Keratinocyte (primary cell): ENCODE measurements around the gene FBLN1. TPM values are rescaled to one million over a fixed set of nuclear protein-coding genes. Genes with fewer than 3 reads are reported as not detected.

Experiments used
- DNase-seq: peaks from one replicate; pipeline ENCODE4 v3.0.0-alpha.2; 2011; ENCODE audit warnings: low read depth, missing footprints, low spot score
- FAIRE-seq: peaks from 2 replicates; lab custom pipeline; 2011; peaks lifted over from hg19 to GRCh38; lab: Jason Lieb, UNC
- H2AFZ ChIP-seq: 2 replicates; pipeline ENCODE4 v1.6.0; 2012; ENCODE audit warnings: low read length, control low read depth, inconsistent platforms; ENCODE audit not compliant: control insufficient read depth
- H3K27ac ChIP-seq: 2 replicates; pipeline ENCODE4 v1.5.1; 2011; ENCODE audit warnings: low read length; ENCODE audit not compliant: control insufficient read depth, insufficient read depth
- H3K27me3 ChIP-seq: 3 replicates; pipeline ENCODE4 v1.6.0; 2011; ENCODE audit warnings: low read length; ENCODE audit not compliant: control insufficient read depth, insufficient read depth; ENCODE audit errors: extremely low read depth
- H3K36me3 ChIP-seq, 2 experiments: 2 replicates in 1 of 2; 3 replicates in 1 of 2; pipeline ENCODE4 v1.5.1; 2011; ENCODE audit warnings: low read length in 2 of 2, mild to moderate bottlenecking in 1 of 2; ENCODE audit not compliant: control insufficient read depth in 2 of 2, insufficient read depth in 2 of 2; ENCODE audit errors: extremely low read depth in 1 of 2
- H3K4me1 ChIP-seq: 3 replicates; pipeline ENCODE4 v1.5.1; 2011; ENCODE audit warnings: low read length; ENCODE audit not compliant: control insufficient read depth, insufficient read depth; ENCODE audit errors: extremely low read depth
- H3K4me2 ChIP-seq: 3 replicates; pipeline ENCODE4 v1.6.0; 2011; ENCODE audit warnings: low read depth, low read length; ENCODE audit not compliant: control insufficient read depth, insufficient read depth; ENCODE audit errors: extremely low read depth
- H3K4me3 ChIP-seq, 3 experiments: fragments of 200-600 bp in 1 of 3; sonication (generic) in 1 of 3; 2 replicates in 2 of 3; 3 replicates in 1 of 3; pipeline ENCODE4 v1.5.1; 2011 to 2016; ENCODE audit warnings: low read length in 3 of 3, mild to moderate bottlenecking in 3 of 3, control low read depth in 2 of 3, inconsistent platforms in 1 of 3, low read depth in 1 of 3, mixed read lengths in 1 of 3, mixed run types in 1 of 3, moderate library complexity in 1 of 3; ENCODE audit not compliant: control insufficient read depth in 2 of 3, insufficient read depth in 2 of 3; ENCODE audit errors: extremely low read depth in 1 of 3
- H3K79me2 ChIP-seq: 2 replicates; pipeline ENCODE4 v1.6.0; 2012; ENCODE audit warnings: low read length; ENCODE audit not compliant: control insufficient read depth, insufficient read depth
- H3K9ac ChIP-seq: 3 replicates; pipeline ENCODE4 v1.6.0; 2011; ENCODE audit warnings: low read length; ENCODE audit not compliant: control insufficient read depth, insufficient read depth; ENCODE audit errors: extremely low read depth
- H3K9me1 ChIP-seq: 3 replicates; pipeline ENCODE4 v1.6.0; 2011; ENCODE audit warnings: low read length; ENCODE audit not compliant: control insufficient read depth, insufficient read depth; ENCODE audit errors: extremely low read depth
- H3K9me3 ChIP-seq: 2 replicates; pipeline ENCODE4 v1.5.1; 2012; ENCODE audit warnings: low read depth, low read length; ENCODE audit not compliant: control insufficient read depth
- H4K20me1 ChIP-seq: 3 replicates; pipeline ENCODE4 v1.6.0; 2011; ENCODE audit warnings: low read length; ENCODE audit not compliant: control insufficient read depth, insufficient read depth; ENCODE audit errors: extremely low read depth
- EZH2 ChIP-seq: IDR thresholded peaks from one replicate; pipeline ENCODE4 v1.6.1; 2012; ENCODE audit warnings: inconsistent platforms, mild to moderate bottlenecking, low read length, moderate library complexity
- dilution Hi-C: fragments of 300-500 bp; cut with MboI; formaldehyde crosslinking; loops from one replicate; pipeline ENCODE4 v1.7.0; 2020; ENCODE audit warnings: low sequenced_read_pairs; ENCODE audit not compliant: extremely low pct_ligation_motif_present
- polyA plus RNA-seq, 5 experiments: library from polyadenylated mRNA; depleted of rRNA in 3 of 5; stranded (reverse) in 3 of 5; stranded (forward) in 1 of 5; unstranded in 1 of 5; fragments of >200 nt; gene quantifications; 1 replicate in 1 of 5; 2 replicates in 3 of 5; 3 replicates in 1 of 5; pipeline versions ENCODE4 v1.2.1 to v1.2.3, GENCODE V29; 2011 to 2012; ENCODE audit warnings: missing spikeins in 2 of 5, low read depth in 1 of 5, low replicate concordance in 1 of 5
- TF ChIP-seq, protein P1 (sequence below), 3 experiments: IDR thresholded peaks in 1 of 3; conservative IDR thresholded peaks in 1 of 3; optimal IDR thresholded peaks in 1 of 3; 2 replicates in 2 of 3; 3 replicates in 1 of 3; pipeline versions ENCODE3 to v1.5.1; 2011; ENCODE audit warnings: low read length in 3 of 3, mild to moderate bottlenecking in 3 of 3, moderate library complexity in 2 of 3, control low read depth in 1 of 3, inconsistent platforms in 1 of 3; ENCODE audit not compliant: insufficient read depth in 2 of 3; ENCODE audit errors: extremely low read depth in 1 of 3

The FBLN1 gene
- polyA plus RNA-seq, 1 donor (not counting 4 experiments of a cell fraction or from before 2014, with no cell fraction given): 13.7 TPM

DNA sequence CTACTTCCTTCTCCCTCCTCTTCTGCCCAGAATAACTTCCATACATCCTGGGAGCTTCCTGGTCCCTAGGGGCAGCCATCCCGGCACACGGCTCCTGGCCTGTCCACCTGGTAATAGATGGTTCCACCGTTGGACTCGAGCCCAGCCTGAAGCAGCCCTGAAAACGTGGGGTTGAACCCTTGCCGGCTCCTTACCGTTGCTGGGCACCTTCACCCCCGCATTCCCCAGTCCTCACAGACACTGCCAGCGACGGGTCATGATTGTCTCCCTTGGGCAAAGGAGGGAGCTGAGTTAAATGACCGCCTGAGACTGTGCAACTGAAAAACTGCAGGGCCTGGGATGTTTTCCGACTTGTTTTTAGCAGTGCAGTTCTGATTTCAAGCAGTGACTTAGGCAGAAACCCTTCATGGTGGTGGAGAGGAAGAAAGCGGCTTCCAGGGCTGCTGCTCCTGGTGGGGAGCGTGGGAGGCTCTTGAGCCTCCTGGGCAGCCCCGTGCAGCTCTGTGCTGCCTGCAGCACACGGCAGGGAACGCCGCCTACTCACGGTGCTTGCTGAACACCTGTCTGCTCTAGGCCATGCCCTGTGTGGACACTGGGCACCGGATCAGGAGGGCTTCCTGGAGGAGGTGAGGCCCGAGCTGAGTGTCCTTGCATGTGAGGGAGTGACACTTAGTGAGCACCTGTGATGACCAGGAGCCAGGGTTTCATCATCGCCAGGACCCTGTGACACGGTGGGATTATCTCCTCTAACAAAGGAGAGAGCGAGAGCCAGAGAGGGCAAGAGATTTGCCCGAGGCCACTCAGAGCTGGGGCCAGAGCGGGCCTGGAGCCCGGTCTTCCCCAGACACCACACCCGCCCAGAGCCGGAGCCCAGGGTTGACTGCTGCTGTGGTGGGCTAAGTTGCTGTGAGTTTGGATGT lies 77.4 kb downstream of the FBLN1 start:
- Histone ChIP-seq H3K9ac (no peak overlapping the region), H3K4me1 (peaks cover 2% of the 10 kb centered on the region), H3K4me2 (no peak overlapping the region), H4K20me1 (no peaks in the 10 kb centered on the region), H2AFZ (no peak overlapping the region), H3K9me3 (no peaks in the 10 kb centered on the region), H3K9me1 (no peaks in the 10 kb centered on the region), H3K79me2 (no peaks in the 10 kb centered on the region), H3K27ac (no peak overlapping the region), H3K27me3 (no peaks in the 10 kb centered on the region), H3K36me3 (no peaks in the 10 kb centered on the region), H3K4me3 (no peak overlapping the region)
- TF ChIP-seq, protein P1, sequence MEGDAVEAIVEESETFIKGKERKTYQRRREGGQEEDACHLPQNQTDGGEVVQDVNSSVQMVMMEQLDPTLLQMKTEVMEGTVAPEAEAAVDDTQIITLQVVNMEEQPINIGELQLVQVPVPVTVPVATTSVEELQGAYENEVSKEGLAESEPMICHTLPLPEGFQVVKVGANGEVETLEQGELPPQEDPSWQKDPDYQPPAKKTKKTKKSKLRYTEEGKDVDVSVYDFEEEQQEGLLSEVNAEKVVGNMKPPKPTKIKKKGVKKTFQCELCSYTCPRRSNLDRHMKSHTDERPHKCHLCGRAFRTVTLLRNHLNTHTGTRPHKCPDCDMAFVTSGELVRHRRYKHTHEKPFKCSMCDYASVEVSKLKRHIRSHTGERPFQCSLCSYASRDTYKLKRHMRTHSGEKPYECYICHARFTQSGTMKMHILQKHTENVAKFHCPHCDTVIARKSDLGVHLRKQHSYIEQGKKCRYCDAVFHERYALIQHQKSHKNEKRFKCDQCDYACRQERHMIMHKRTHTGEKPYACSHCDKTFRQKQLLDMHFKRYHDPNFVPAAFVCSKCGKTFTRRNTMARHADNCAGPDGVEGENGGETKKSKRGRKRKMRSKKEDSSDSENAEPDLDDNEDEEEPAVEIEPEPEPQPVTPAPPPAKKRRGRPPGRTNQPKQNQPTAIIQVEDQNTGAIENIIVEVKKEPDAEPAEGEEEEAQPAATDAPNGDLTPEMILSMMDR (optimal IDR thresholded peaks at IDR 0.05 in 1 of 3, IDR thresholded peaks at IDR 0.05 in 1 of 3, conservative IDR thresholded peaks at IDR 0.05 in 1 of 3; ENCODE audit: extremely low read depth in 1 of 3, insufficient read depth in 2 of 3, low read length in 3 of 3): no peak
- no peak for TF ChIP-seq EZH2
- dilution Hi-C loops: no loop called here
- no peak for DNase-seq
- FAIRE-seq: no peak

- peaks cover 2% of the 10 kb centered on the region for H3K4me1 ChIP-seq
- no peak for TF ChIP-seq EZH2
- TF ChIP-seq, protein P1 (optimal IDR thresholded peaks at IDR 0.05 in 1 of 3, IDR thresholded peaks at IDR 0.05 in 1 of 3, conservative IDR thresholded peaks at IDR 0.05 in 1 of 3; ENCODE audit: extremely low read depth in 1 of 3, insufficient read depth in 2 of 3, low read length in 3 of 3): no peak
- no peak for DNase-seq
- H2AFZ ChIP-seq: no peak overlapping the region
- no peaks in the 10 kb centered on the region for H3K27me3 ChIP-seq
- H3K79me2 ChIP-seq: no peaks in the 10 kb centered on the region
- no peak overlapping the region for H3K4me2 ChIP-seq
- dilution Hi-C loops: no loop called here
- H3K36me3 ChIP-seq: no peaks in the 10 kb centered on the region
- H3K9me1 ChIP-seq: no peaks in the 10 kb centered on the region
- H3K9me3 ChIP-seq: no peaks in the 10 kb centered on the region
- FAIRE-seq: no peak
- no peak overlapping the region for H3K4me3 ChIP-seq
- H3K9ac ChIP-seq: no peak overlapping the region
- no peak overlapping the region for H3K27ac ChIP-seq
- H4K20me1 ChIP-seq: no peaks in the 10 kb centered on the region
These were observed 78.2 kb downstream of the FBLN1 start for GRCh38 chr22:45580726-45581381.
